WTC11 (cell line): Measurements from ENCODE around the gene PIM1. TPM values are rescaled to one million over a fixed set of nuclear protein-coding genes. Genes with fewer than 3 reads are reported as not detected.

Source experiments
- ATAC-seq: fragments of 200-7000 bp; cut with Tn5 transposase; 2 replicates; pipeline ENCODE4 v1.10.0; 2021; ENCODE audit warnings: mild to moderate bottlenecking, moderate library complexity
- CTCF ChIA-PET: fragments of 300-600 bp; sonication (Branson Sonifier 250); formaldehyde crosslinking; loops from one replicate; lab custom pipeline; 2021; ENCODE audit warnings: antibody characterized with exemption; lab: Charles Lee
- POLR2A ChIA-PET: fragments of 350-600 bp; sonication (Branson Sonifier 250); formaldehyde crosslinking; loops from one replicate; lab custom pipeline; 2021; ENCODE audit warnings: antibody characterized with exemption; lab: Charles Lee
- DNase-seq: peaks from one replicate; pipeline ENCODE4 v3.0.0; 2021; ENCODE audit warnings: low spot score
- H3K27ac Mint-ChIP-seq: 2 replicates; pipeline ENCODE4 v1.8.0; 2021; ENCODE audit warnings: mixed read lengths
- H3K27me3 Mint-ChIP-seq: 2 replicates; pipeline ENCODE4 v1.8.0; 2021; ENCODE audit warnings: low read depth, mild to moderate bottlenecking, moderate library complexity, mixed read lengths
- H3K36me3 Mint-ChIP-seq: 2 replicates; pipeline ENCODE4 v1.8.0; 2021; ENCODE audit warnings: mixed read lengths
- H3K4me1 Mint-ChIP-seq: 2 replicates; pipeline ENCODE4 v1.8.0; 2022; ENCODE audit warnings: mixed read lengths
- H3K4me3 Mint-ChIP-seq: 2 replicates; pipeline ENCODE4 v1.8.0; 2021; ENCODE audit warnings: mild to moderate bottlenecking, moderate library complexity, mixed read lengths
- H3K9me3 Mint-ChIP-seq: 2 replicates; pipeline ENCODE4 v1.8.0; 2021; ENCODE audit warnings: mixed read lengths
- AFF4 ChIP-seq: sonication (generic); formaldehyde crosslinking; IDR thresholded peaks from 2 replicates; pipeline ENCODE4 v1.8.1; 2023; ENCODE audit warnings: mild to moderate bottlenecking, missing genetic modification reagents, borderline replicate concordance
- ATF1 ChIP-seq: sonication (generic); formaldehyde crosslinking; IDR thresholded peaks from 2 replicates; pipeline ENCODE4 v1.8.1; 2023; ENCODE audit warnings: mild to moderate bottlenecking, moderate library complexity, missing genetic modification reagents
- ATF6 ChIP-seq: sonication (generic); formaldehyde crosslinking; IDR thresholded peaks from 2 replicates; pipeline ENCODE4 v1.8.1; 2023; ENCODE audit warnings: mild to moderate bottlenecking, missing genetic modification reagents
- CREM ChIP-seq: sonication (generic); formaldehyde crosslinking; IDR thresholded peaks from 2 replicates; pipeline ENCODE4 v1.8.1; 2022; ENCODE audit warnings: mild to moderate bottlenecking, missing genetic modification reagents, moderate library complexity
- ESRRA ChIP-seq: sonication (generic); formaldehyde crosslinking; IDR thresholded peaks from 2 replicates; pipeline ENCODE4 v1.8.1; 2022; ENCODE audit warnings: mild to moderate bottlenecking, missing genetic modification reagents, borderline replicate concordance
- HMGXB4 ChIP-seq: sonication (generic); formaldehyde crosslinking; IDR thresholded peaks from 2 replicates; pipeline ENCODE4 v1.8.1; 2023; ENCODE audit warnings: mild to moderate bottlenecking, moderate library complexity, missing genetic modification reagents
- MXD4 ChIP-seq: fragments of 250-450 bp; sonication (Bioruptor Pico); IDR thresholded peaks from 2 replicates; pipeline ENCODE4 v1.8.0; 2021; ENCODE audit warnings: mild to moderate bottlenecking, moderate library complexity, borderline replicate concordance
- NR1H2 ChIP-seq: sonication (generic); formaldehyde crosslinking; IDR thresholded peaks from 2 replicates; pipeline ENCODE4 v1.9.0; 2021; ENCODE audit warnings: mild to moderate bottlenecking, moderate library complexity, missing genetic modification reagents
- OVOL2 ChIP-seq: fragments of 250-450 bp; sonication (Bioruptor Pico); IDR thresholded peaks from 2 replicates; pipeline ENCODE4 v1.9.0; 2021; ENCODE audit warnings: mild to moderate bottlenecking, borderline replicate concordance
- SMAD4 ChIP-seq: sonication (generic); formaldehyde crosslinking; IDR thresholded peaks from 2 replicates; pipeline ENCODE4 v1.8.0; 2022; ENCODE audit warnings: mild to moderate bottlenecking, missing genetic modification reagents
- ZMAT4 ChIP-seq: fragments of 250-450 bp; sonication (Bioruptor Pico); IDR thresholded peaks from 2 replicates; pipeline ENCODE4 v1.9.0; 2021; ENCODE audit warnings: mild to moderate bottlenecking
- ZNF281 ChIP-seq: sonication (generic); formaldehyde crosslinking; IDR thresholded peaks from 2 replicates; pipeline ENCODE4 v1.8.0; 2023; ENCODE audit warnings: mild to moderate bottlenecking, missing genetic modification reagents
- ZNF317 ChIP-seq: sonication (generic); formaldehyde crosslinking; IDR thresholded peaks from 2 replicates; pipeline ENCODE4 v1.8.1; 2023; ENCODE audit warnings: low read depth, mild to moderate bottlenecking, moderate library complexity, missing genetic modification reagents, borderline replicate concordance
- ZSCAN18 ChIP-seq: fragments of 250-450 bp; sonication (Bioruptor Pico); IDR thresholded peaks from 2 replicates; pipeline ENCODE4 v2.1.2; 2022; ENCODE audit warnings: mild to moderate bottlenecking, moderate library complexity
- total RNA-seq: library from RNA; stranded (reverse); gene quantifications from 3 replicates; pipeline ENCODE4 v1.2.3, GENCODE V29; 2021

The PIM1 gene
- total RNA-seq, 1 experiment from 2014 or later: 64.7 TPM

DNA sequence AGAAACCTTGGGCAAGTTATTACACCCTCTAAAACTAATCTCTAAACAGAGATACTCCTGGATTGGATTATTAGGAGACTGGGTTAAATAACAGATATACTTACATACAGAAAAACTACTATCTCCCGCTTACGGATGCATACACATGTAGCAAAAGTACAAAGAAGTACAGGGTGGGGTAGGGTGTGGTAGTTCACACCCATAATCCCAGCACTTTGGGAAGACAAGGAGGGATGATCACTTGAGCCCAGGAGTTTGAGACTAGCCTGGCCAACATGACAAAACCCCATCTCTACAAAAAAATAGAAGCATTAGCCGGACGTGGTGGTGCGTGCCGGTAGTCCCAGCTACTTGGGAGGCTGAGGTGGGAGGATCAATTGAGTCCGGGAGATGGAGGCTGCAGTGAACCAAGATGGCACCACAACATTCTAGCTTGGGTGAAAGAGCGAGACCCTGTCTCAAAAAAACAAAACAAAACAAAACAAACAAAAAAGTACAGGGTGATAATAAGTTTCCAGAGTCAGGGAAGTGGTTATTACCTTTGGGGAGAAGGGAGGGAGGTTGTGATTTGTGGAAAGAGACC is 8.1 kb downstream of the PIM1 start:
- TF ChIP-seq ATF6 (CRISPR knock-in tag) (no peak), CREM (CRISPR knock-in tag) (no peak), ZNF281 (CRISPR knock-in tag) (no peak), HMGXB4 (no peak), NR1H2 (CRISPR knock-in tag) (no peak), ZMAT4 (CRISPR knock-in tag) (no peak), OVOL2 (CRISPR knock-in tag) (no peak), ZNF317 (CRISPR knock-in tag) (no peak), ZSCAN18 (CRISPR knock-in tag) (no peak), ATF1 (CRISPR knock-in tag) (no peak), MXD4 (CRISPR knock-in tag) (no peak), ESRRA (CRISPR knock-in tag) (no peak), AFF4 (CRISPR knock-in tag) (no peak), SMAD4 (CRISPR knock-in tag) (no peak)
- POLR2A ChIA-PET: no interaction called here
- H3K27ac Mint-ChIP-seq: no peak overlapping the region
- CTCF ChIA-PET: interaction anchor here (0.6 to 1.5 kb wide), 3 partner anchors 127 to 142 kb away, joined by 3 to 5 read pairs (median 3); no protein-coding TSS in a partner anchor
- no peaks in the 10 kb centered on the region for H3K9me3 Mint-ChIP-seq
- no peaks in the 10 kb centered on the region for H3K27me3 Mint-ChIP-seq
- peaks cover 26% of the 10 kb centered on the region for H3K36me3 Mint-ChIP-seq
- H3K4me1 Mint-ChIP-seq: peaks cover 23% of the 10 kb centered on the region
- DNase-seq (no peak), ATAC-seq (no peak)
- no peak overlapping the region for H3K4me3 Mint-ChIP-seq
